HG03175 (cell line): ENCODE data around the gene IL20.
A peak's percentile ranks its signal among the peaks of the same experiment; 100 is the strongest.

Experiments used
- ATAC-seq: cut with Tn5 transposase; IDR thresholded peaks from one replicate; pipeline ENCODE4 v1.9.1; 2021; ENCODE audit warnings: mild to moderate bottlenecking, moderate library complexity; ENCODE audit not compliant: unreplicated experiment

IL20 gene, protein sequence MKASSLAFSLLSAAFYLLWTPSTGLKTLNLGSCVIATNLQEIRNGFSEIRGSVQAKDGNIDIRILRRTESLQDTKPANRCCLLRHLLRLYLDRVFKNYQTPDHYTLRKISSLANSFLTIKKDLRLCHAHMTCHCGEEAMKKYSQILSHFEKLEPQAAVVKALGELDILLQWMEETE

GRCh38 chr1:206864939-206865671 is at the start of gene IL20:
Gene IL20, plus strand, starts transcription at chr1:206865623. Its CDS starts 230 bp downstream, at chr1:206865853.
- ATAC-seq: no peak

GRCh38 chr1:206816390-206817287 is 48.8 kb upstream of the IL20 start:
- peak; percentile 69 for ATAC-seq

DNA sequence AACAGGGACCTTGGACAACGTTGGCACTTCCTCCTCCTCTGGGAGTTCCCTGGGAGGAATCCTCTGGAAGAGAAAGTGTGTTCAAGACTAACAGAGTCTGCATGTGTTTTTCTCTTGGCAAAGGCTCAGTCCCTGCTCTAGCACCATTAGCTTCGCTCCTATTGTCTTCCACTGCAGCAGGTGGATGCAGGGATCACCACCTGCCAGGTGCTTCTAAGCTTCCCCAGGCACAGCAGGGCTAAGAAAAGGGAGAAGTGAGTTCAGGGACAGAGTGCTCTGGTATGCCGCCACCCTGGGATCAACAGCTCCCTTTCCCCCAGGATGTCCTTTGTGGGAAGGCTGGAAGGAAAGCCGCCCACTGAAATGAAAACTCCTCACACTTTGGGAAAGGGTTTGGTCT is 43.9 kb upstream of the IL20 start:
- no peak for ATAC-seq

DNA sequence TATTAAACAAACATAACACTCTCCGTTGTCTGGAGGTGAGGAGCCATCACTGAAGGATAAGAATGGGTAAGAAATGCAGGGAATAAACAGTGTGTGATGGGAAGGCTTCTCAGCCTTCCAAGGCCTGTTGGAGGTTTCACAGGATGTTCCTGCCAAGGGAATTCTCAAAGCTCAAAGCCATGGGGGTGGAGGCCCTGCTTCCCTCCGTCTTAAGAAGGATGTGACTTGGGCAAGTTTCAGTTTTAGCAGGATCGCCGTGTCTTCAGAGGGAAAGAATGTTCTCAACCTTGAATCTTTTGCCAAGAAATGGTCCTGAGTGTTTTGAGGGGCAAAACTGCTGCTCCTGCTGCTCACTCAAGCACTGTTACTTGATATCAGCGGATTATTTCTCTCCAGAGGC is 41.7 kb upstream of the IL20 start:
- no peak for ATAC-seq

DNA sequence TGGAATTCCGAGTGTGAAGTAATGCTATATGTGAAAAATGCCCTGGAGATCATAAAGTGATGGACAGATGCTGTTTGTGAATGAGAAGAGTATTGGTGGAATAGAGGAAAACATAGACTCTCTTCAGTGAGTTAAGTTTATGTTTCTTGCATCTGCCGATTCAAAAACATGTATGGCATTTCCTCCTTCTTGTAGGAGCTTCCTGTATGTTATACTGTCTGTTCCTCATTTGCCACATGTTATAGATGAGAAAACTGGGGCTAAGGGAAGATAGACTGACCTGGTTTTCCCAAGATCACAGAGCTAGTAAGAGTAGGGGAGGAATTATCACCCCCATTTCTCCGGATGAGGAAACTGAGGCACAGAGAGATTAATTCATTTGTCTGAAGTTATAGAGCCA is 41.1 kb upstream of the IL20 start:
- ATAC-seq: no peak

DNA sequence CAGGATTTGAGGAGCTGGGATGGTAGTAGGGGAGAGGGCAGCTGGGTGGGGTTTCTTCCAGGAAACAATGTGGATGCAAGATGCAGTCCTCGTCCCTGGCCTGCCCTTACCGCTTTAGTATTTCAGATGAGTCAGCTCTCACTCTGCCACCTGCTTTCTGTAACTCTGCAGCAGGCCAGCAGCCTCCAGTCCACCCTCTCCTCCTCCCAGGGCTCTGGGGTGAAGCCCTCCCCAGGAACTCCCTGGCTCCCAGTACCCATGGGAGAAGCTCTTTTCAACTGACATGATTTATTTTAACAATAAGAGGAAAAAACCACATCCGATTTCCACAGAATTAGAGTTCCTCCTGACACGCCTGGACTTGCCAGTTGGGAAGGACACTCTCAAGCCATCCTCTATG is 39.0 kb upstream of the IL20 start:
- no peak for ATAC-seq

DNA sequence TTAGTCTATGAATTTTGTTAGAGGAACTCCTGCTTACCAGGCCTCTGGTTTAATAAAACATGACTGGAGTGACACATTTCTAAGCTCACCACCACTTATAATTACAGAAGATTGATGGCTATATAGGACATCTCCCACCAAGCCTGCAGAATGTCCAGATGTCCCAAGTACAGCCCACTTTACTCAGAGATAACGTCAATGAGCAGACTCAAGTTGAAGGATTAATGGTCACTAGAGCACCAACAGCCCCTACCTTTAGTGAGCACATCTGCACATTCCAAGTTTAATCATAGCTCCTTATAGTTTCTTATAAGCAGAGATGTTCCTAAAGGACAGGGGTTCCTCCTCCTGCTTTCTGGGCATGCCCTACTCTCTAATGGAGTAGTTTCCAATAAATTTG is 37.4 kb upstream of the IL20 start:
- ATAC-seq: no peak

GRCh38 chr1:206828765-206829164 is 36.7 kb upstream of the IL20 start:
- no peak for ATAC-seq

GRCh38 chr1:206829282-206829681 is 36.1 kb upstream of the IL20 start:
- ATAC-seq: no peak

DNA sequence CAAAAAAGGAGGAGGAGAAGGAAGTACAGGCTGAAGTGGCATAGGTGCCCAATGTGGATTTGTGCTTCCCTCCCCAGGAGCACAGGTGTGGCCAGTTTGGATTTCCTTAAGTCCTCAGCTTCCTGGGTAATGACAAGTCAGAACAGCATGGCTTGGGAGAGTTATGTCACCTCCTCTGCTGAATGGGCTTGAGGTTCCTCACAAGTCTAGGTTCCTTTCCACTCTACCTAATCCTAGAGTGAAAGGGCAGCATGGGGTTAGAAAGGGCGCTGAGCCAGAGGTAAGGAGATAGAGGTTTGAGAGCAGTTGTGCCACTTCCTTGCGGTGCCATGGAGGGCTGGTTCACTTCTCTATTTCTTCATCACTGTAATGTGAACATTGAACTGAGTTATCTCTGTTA is 35.5 kb upstream of the IL20 start:
- peak; percentile 53 for ATAC-seq

DNA sequence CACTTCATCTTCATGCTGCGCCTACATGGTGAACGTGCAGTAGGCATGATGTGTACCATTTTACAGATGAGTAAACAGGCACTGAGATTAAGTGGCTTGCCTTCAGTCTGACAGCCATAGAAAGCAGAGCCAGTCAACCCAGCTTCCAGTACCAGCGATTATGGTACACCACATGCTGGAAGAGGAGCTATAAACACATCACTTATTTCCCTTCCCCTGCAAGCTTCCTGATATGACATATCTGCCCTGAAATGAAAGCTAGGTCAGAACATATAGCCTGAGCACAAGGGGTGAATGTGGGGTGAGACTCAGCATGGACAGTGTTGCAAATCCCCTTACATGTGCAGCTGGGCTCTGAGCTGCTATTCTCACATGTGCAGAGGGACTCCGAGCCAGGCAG is 33.8 kb upstream of the IL20 start:
- no peak for ATAC-seq

GRCh38 chr1:206832352-206832880 is 33.0 kb upstream of the IL20 start:
- ATAC-seq: no peak

DNA sequence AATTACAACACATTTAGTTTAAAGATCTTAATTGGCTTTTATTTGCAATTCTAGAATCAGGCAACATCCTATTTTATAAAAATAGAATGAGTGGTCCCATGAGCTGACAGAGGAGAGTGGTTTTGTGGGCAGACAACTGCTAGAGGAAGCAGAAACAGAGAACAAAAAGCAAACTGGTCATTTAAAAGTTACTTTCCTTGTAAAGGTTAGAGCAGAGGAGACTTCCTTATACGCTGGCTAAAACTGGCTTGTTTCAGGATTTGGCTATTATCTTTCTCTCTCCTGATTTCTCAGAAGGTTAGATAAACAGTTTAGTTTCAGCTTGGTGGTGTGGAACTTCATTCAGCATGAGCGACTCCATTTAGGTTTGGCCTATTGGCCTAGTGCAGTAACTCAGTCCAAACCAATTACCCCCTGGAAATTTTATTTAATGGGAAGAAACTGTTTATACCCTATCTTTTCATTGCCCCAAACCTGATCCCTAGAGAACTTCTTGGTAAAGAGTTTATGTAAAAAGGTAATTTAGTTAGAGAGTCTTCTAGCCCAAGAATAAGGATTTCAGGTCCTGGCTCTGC is 32.2 kb upstream of the IL20 start:
- no peak for ATAC-seq

DNA sequence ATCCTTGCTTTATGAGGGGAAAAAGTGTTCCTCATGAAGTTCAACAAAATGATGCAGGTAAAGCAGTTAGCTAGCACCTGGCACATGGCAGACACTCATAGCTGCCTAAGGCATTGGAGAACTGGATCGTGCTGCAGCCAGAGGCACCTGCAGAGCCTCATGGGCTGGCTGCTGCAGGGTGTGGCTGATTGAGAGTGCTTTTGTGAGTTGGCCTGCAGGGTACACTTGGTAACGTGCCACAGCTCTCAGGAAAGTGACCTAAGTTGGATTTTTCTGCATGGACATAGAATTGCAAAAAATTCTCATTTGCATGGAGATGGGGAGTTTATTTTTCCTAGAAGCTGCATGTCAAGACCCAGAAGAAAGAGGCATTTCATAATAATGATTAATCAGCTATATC is 31.6 kb upstream of the IL20 start:
- no peak for ATAC-seq

DNA sequence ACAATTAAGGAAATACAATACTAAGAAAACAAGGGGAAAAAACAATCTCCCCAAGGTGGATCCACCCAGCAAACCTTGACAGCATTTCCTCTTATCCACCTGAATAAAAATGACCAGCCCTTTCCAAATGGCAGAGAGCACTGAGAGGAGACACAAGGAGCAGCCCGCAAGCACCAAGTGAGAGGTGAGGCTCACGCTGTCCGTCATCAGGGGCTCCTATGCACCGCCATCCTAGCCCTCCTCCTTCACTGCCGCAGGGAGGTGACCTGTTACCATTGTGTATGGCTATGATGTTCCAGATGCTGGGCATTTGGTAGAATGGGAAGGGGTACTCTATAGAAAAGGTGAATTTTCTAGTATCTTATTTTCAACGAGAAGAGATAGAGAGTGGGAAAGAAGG is 31.2 kb upstream of the IL20 start:
- ATAC-seq: no peak

DNA sequence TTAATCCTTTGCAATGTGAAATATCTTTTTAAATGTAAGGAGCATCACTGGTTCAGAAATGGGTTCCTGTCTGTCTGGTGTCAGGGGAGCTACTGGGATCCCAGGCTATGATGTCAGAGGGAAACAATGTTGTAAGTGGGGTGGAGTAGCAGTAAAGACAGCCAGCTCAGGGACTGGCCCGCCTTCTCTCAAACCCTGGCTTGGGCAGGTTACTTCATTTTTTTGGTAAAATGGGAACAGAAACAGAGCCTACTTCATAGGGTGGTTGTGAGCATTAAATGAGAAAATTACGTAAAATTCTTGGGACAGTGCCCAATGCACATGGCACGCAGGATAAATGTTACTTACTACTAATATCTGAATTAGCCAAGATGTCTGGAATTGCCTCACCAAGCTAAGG is 30.7 kb upstream of the IL20 start:
- ATAC-seq: no peak

GRCh38 chr1:206835186-206835585 is 30.2 kb upstream of the IL20 start:
- ATAC-seq: no peak

DNA sequence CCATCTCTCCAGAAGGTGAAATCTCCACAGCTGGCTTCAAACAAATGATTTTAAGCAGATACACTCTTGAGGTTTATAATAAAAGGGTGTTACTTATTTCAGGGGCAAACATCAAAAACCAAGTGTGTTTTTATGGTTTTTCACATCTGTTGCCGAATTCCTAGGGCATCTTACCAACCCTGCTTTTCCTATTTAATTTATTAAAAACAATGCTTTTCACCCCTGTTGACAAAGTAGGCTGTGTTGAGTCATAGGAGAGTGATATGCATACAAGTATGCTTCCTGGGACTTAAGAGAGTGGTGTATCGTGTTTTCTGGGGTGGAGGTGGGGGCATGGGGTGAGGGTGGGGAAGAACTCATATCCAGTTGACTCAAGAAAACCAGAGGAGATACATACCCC is 29.3 kb upstream of the IL20 start:
- ATAC-seq: no peak

GRCh38 chr1:206839006-206839560 is 26.3 kb upstream of the IL20 start:
- no peak for ATAC-seq

DNA sequence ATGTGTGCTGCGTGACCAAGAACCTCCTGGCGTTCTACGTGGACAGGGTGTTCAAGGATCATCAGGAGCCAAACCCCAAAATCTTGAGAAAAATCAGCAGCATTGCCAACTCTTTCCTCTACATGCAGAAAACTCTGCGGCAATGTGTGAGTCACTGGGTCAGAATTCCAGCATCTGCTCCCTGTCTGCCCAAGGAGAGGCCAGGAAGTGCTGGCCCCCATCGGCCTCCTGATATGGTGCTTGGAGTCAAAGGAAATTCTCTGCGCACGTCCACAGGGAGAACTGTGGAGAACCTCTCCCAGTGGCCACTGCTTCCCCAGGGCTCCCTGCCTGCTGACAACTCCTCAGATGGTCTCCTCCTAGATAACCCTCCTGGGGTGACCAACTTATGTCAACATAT is 25.6 kb upstream of the IL20 start:
- no peak for ATAC-seq
